LNCaP clone FGC (cell line): ENCODE measurements around the gene PRAMEF1.
"Not testable (repeated sequence)": the region's sequence is repeated elsewhere in the genome, so short reads cannot be mapped to it uniquely, and the experiment has no call there.

Source experiments
- DNase-seq: peaks from one replicate; pipeline ENCODE4 v3.0.0-alpha.2; 2011; ENCODE audit warnings: low read depth
- H3K4me3 ChIP-seq: 2 replicates; pipeline ENCODE4 v1.5.1; 2011; ENCODE audit warnings: mild to moderate bottlenecking, low read depth, low read length, control low read depth
- CTCF ChIP-seq: IDR thresholded peaks from 2 replicates; pipeline ENCODE4 v1.5.1; 2012; ENCODE audit warnings: mild to moderate bottlenecking; ENCODE audit not compliant: control insufficient read depth, insufficient read depth; ENCODE audit errors: extremely low read depth

Gene PRAMEF1

DNA sequence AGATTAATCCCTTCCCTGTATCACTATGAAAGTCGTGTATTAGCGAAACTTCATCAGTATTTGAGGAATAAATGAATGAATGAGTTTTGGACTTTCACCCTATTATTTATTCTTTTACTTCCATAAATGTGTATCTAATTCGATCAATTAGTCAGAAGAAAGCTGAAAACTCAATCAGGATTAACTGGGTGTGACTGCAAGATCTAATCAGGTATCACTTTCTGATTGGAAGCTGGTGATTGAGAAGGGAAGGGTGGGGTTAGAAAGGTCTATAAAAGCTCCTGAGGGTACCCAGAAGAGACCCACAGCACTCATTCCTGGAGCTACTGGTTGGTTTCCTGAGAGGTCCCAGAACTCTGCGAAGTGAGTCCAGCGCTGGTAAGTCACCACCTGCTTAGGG lies at the start of gene PRAMEF1:
TSS of gene PRAMEF1 (plus strand) at position 301 of the 400 bp plus-strand sequence. CDS start 1,831 bp downstream, outside the sequence.
- DNase-seq, H3K4me3 ChIP-seq: not testable (repeated sequence)

DNA sequence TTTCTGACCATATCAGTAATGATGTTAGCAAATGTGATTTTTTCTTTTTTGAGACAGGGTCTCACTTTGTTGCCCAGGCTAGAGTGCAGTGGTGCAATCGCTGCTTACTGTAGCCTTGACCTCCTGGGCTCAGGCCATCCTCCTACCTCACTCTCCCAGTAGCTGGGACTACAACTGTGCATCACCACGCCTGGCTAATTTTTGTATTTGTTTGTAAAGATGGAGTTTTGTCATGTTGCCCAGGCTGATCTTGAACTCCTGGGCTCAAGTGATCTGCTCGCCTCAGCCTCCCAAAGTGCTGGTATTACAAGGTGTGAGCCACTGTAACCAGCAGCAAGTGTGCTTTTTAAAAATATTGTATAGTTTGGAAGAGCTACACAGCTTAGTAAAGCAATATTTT lies 49.3 kb upstream of the PRAMEF1 start:
- DNase-seq, result no peak
- no peak overlapping the region for H3K4me3 ChIP-seq
- TF ChIP-seq CTCF, result no peak

DNA sequence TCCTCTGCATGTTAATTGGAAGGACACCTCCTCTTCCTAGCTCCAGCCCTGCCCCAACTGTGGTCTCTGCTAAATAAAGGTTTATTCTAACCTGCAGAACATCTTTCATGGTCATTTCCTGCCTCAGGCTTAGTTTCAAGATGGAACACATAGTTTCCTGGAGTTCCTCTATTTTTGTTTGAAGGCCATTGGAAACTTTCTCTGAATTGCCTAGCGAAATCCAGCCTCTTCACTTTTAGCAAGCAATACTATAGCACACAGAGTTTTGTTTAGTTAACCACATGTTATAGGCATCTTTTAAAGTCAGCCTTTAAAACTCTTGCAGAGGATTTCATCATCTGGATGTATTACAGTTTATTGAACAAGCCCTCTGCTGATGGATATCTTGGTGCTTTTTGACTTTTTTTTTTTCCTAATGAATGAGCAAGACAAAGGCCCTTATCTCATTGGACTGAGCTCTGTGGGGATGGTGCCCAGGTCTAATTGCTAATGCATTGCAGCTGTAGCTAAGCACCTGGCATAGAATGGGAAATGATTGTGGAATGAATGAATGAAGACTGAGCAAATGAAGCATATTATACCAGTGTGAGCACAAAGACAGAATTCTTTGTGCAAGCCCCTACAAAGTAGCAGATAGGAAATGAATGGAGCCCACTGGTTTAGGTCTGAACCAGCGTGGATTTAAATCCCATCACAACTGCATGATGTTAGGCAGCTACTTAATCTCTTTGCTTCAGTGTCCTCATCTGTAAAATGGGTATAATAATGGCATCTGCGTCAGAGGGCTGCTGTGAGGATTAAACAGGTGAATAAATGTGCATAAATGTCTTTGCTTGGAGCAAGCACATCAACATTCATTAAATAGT lies 45.8 kb upstream of the PRAMEF1 start:
- peak; percentile 7 for DNase-seq
- no peak for TF ChIP-seq CTCF
- H3K4me3 ChIP-seq, result no peak overlapping the region

DNA sequence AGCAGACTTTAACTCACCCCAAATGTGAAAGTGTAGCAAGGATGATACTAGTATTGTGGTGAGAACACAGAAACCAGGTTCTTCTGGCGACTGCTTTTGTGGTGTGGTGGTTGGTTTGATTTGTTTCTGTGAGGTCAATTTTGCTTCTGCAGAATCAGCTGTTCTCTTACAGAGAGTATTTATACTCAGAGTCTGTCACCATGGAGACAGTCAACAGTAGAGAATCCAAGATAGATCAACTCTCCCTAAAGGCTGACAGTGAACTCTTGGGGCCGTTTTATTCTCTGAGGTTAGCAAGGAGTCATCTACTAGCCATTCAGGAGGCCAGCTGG lies 45.2 kb upstream of the PRAMEF1 start, which contains the start of gene CFAP107:
TSS of gene CFAP107 (plus strand) at position 209 of the 332 bp plus-strand sequence. CDS start 231 bp downstream, outside the sequence.
- no peak for TF ChIP-seq CTCF
- H3K4me3 ChIP-seq, result no peak within 1 kb of the TSS
- no peak for DNase-seq

GRCh38 chr1:12748778-12749355 lies 42.3 kb upstream of the PRAMEF1 start:
- DNase-seq, result no peak
- H3K4me3 ChIP-seq, result no peak overlapping the region
- TF ChIP-seq CTCF, result no peak

GRCh38 chr1:12754738-12755137 lies 36.5 kb upstream of the PRAMEF1 start:
- no peak overlapping the region for H3K4me3 ChIP-seq
- TF ChIP-seq CTCF, result no peak
- DNase-seq, result no peak

DNA sequence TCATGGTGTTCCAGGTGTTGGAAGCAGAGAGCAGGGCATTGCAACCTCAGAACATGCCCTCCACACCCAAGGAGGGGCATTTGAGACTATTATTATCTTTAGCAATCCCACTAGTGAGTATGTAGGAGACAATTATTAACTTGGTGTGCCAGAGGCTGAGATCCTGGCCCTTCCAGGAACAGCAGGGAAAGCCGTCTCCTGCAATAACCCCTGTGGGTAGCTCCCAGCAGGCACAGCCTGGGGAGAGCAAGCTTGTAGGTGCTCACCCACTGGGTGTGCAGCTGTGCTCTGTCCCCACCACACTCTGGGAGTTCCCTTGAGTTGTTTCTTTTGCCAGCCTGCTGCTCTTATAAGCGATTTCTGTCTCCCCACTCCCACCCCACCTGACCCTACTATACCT lies 34.9 kb upstream of the PRAMEF1 start:
- no peak overlapping the region for H3K4me3 ChIP-seq
- no peak for TF ChIP-seq CTCF
- DNase-seq, result no peak
